GM21367 (cell line): Measurements from ENCODE around the gene IBTK.

ENCODE experiments used
- ATAC-seq: cut with Tn5 transposase; IDR thresholded peaks from one replicate; pipeline ENCODE4 v1.9.1; 2021; ENCODE audit not compliant: unreplicated experiment

IBTK gene

GRCh38 chr6:82123632-82124031, 123.9 kb downstream of the IBTK start:
- no peak for ATAC-seq
